ENCODE measurements around the gene MRGPRX3. TPM values are rescaled to one million over a fixed set of nuclear protein-coding genes. Genes with fewer than 3 reads are reported as not detected.

Gene MRGPRX3
- total RNA-seq: 2.4 TPM in 1 of 2 replicates, not detected in the other

DNA sequence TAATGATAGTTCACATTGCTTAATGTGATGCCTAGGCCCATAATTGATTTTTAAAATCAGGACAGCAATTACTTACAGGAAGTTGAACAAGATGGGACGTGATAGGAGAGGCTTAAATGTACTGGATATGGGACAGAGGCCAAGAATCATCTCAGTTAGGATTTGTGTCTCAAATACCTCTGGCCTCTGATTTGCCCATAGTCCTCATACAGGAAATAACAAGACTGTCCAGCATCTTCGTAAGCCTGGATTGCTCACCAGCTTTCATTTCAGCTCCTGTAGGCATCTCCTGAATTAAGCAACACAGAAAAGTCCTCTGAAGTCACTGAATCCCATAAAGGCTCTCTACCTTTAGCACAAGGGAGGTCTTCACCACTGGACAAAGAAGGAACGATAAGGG lies at the start of gene MRGPRX3:
Gene MRGPRX3 (plus strand): TSS at position 231 of the 400 bp plus-strand sequence. CDS start 4,632 bp downstream, outside the sequence.

GRCh38 chr11:18105802-18106574 lies 26.4 kb upstream of the MRGPRX3 start, which contains the start of gene SAAL1:
Gene SAAL1, minus strand, starts transcription at chr11:18106082. Its CDS starts 41 bp downstream, at chr11:18106041.

DNA sequence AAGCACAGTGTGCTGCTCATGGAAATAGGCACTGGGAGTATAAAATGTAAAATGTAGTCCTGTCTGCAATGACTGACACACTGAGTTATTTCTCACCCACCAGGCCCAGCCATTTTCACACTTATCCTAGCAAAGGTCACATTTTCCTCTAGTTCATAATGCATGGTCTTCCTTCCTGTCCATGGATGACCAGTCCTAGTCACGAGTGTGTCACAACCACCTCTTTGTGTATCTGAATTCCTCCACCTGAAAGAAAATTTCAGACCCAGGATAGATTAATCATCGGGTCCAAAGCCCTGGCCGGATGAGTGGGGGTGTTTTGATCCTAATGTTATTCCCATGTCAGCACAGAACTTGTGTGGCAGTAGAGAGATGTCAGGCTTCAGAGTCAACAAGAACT lies 40.3 kb downstream of the MRGPRX3 start, which contains the start of gene MRGPRX4:
Gene MRGPRX4 (plus strand): TSS at position 172 of the 400 bp plus-strand sequence. CDS start 420 bp downstream, outside the sequence.

Other genes starting within 250 kb of the MRGPRX3 start
- 25.3 and 26.2 TPM in 2 replicates for gene SERGEF, start 119.5 kb upstream of the MRGPRX3 start, total RNA-seq
- under 0.01 TPM in 2 replicates for gene TPH1, start 86.3 kb upstream of the MRGPRX3 start, total RNA-seq
- gene SAAL1, start 26.5 kb upstream of the MRGPRX3 start, total RNA-seq: 13.0 and 15.3 TPM in 2 replicates
- not detected in 2 replicates for gene MRGPRX4, start 40.3 kb downstream of the MRGPRX3 start, total RNA-seq
- 1.9 TPM in 1 of 2 replicates, not detected in the other for gene SAA4, start 104.2 kb downstream of the MRGPRX3 start, total RNA-seq
- gene SAA2, start 116.1 kb downstream of the MRGPRX3 start, total RNA-seq: 2.1 and 54.2 TPM in 2 replicates
- 3.2 and 53.7 TPM in 2 replicates for gene SAA1, start 133.7 kb downstream of the MRGPRX3 start, total RNA-seq
- gene HPS5, start 189.6 kb downstream of the MRGPRX3 start, total RNA-seq: 49.0 and 59.8 TPM in 2 replicates
- 80.2 and 89.1 TPM in 2 replicates for gene GTF2H1, start 190.0 kb downstream of the MRGPRX3 start, total RNA-seq